CD14-positive monocyte (primary cell): ENCODE measurements around the gene FAM114A2. TPM values are rescaled to one million over a fixed set of nuclear protein-coding genes. Genes with fewer than 3 reads are reported as not detected.
"Not testable (repeated sequence)": the region's sequence is repeated elsewhere in the genome, so short reads cannot be mapped to it uniquely, and the experiment has no call there.

Source experiments
- DNase-seq, 3 donors: peaks; one replicate each; pipeline ENCODE4 v3.0.0-alpha.2; 2011 to 2022
- H2AFZ ChIP-seq: 2 replicates; pipeline ENCODE4 v1.6.0; 2012; ENCODE audit warnings: mild to moderate bottlenecking, low read depth, low read length, inconsistent platforms; ENCODE audit not compliant: insufficient read depth, poor library complexity, severe bottlenecking
- H3K27ac ChIP-seq, 2 donors: 1 replicate in 1 of 2; 2 replicates in 1 of 2; pipeline ENCODE4 v1.5.1; 2012 to 2013; ENCODE audit warnings: low read length in 2 of 2, control low read depth in 1 of 2, inconsistent platforms in 1 of 2, low read depth in 1 of 2, mild to moderate bottlenecking in 1 of 2
- H3K27me3 ChIP-seq, 2 donors: one replicate each; pipeline versions ENCODE4 v1.6.0 to v1.6.1; 2011 to 2013; ENCODE audit warnings: low read length in 2 of 2; ENCODE audit not compliant: control insufficient read depth in 2 of 2, insufficient read depth in 2 of 2
- H3K36me3 ChIP-seq, 2 donors: replicated peaks in 1 of 2; 1 replicate in 1 of 2; 2 replicates in 1 of 2; pipeline versions ENCODE4 v1.5.1 to v1.6.1; 2012 to 2013; ENCODE audit warnings: low read length in 2 of 2, control low read depth in 1 of 2, inconsistent platforms in 1 of 2, mild to moderate bottlenecking in 1 of 2; ENCODE audit not compliant: insufficient read depth in 2 of 2, control insufficient read depth in 1 of 2
- H3K4me1 ChIP-seq, 2 donors: 1 replicate in 1 of 2; 2 replicates in 1 of 2; pipeline versions ENCODE4 v1.5.1 to v1.6.1; 2012 to 2013; ENCODE audit warnings: low read length in 2 of 2, control low read depth in 1 of 2, inconsistent platforms in 1 of 2, mild to moderate bottlenecking in 1 of 2, moderate library complexity in 1 of 2; ENCODE audit not compliant: insufficient read depth in 2 of 2, control insufficient read depth in 1 of 2
- H3K4me2 ChIP-seq: replicated peaks from 2 replicates; pipeline ENCODE3; 2012; ENCODE audit warnings: low read length, moderate library complexity, mild to moderate bottlenecking; ENCODE audit not compliant: poor library complexity, severe bottlenecking; ENCODE audit errors: extremely low read depth
- H3K4me3 ChIP-seq, 3 experiments: fragments of 200-600 bp in 1 of 3; sonication (generic) in 1 of 3; replicated peaks in 1 of 3; 1 replicate in 2 of 3; 2 replicates in 1 of 3; pipeline ENCODE4 v1.5.1; 2011 to 2013; ENCODE audit warnings: low read length in 3 of 3, mild to moderate bottlenecking in 3 of 3, control low read depth in 2 of 3, low read depth in 2 of 3, inconsistent platforms in 1 of 3, moderate library complexity in 1 of 3
- H3K79me2 ChIP-seq: 2 replicates; pipeline ENCODE4 v1.6.0; 2012; ENCODE audit warnings: mild to moderate bottlenecking, control low read depth, inconsistent platforms, low read length, moderate library complexity; ENCODE audit not compliant: insufficient read depth
- H3K9ac ChIP-seq: 2 replicates; pipeline ENCODE4 v1.6.0; 2017; ENCODE audit warnings: low read length, mild to moderate bottlenecking; ENCODE audit not compliant: insufficient read depth, poor library complexity, severe bottlenecking
- H3K9me3 ChIP-seq, 2 donors: replicated peaks in 1 of 2; 1 replicate in 1 of 2; 2 replicates in 1 of 2; pipeline versions ENCODE4 v1.5.1 to v1.6.1; 2012 to 2013; ENCODE audit warnings: low read length in 2 of 2, control low read depth in 1 of 2; ENCODE audit not compliant: control insufficient read depth in 1 of 2, insufficient read depth in 1 of 2
- H4K20me1 ChIP-seq: 2 replicates; pipeline ENCODE4 v1.6.0; 2012; ENCODE audit warnings: mild to moderate bottlenecking, low read length, control low read depth, moderate library complexity; ENCODE audit not compliant: insufficient read depth
- H3K27ac Mint-ChIP-seq, 7 donors: one replicate each; pipeline ENCODE4 v1.8.0; 2020; ENCODE audit warnings: mild to moderate bottlenecking in 7 of 7, mixed read lengths in 7 of 7, moderate library complexity in 6 of 7, inconsistent platforms in 2 of 7
- H3K27me3 Mint-ChIP-seq, 3 donors: one replicate each; pipeline ENCODE4 v1.8.0; 2021 to 2022; ENCODE audit warnings: low read depth in 3 of 3, mild to moderate bottlenecking in 3 of 3, mixed read lengths in 3 of 3, moderate library complexity in 3 of 3, inconsistent platforms in 1 of 3
- H3K36me3 Mint-ChIP-seq, 2 donors: one replicate each; pipeline ENCODE4 v1.8.0; 2020; ENCODE audit warnings: mixed read lengths in 2 of 2, inconsistent platforms in 1 of 2, mild to moderate bottlenecking in 1 of 2
- H3K4me1 Mint-ChIP-seq: one replicate; pipeline ENCODE4 v1.8.0; 2020; ENCODE audit warnings: mild to moderate bottlenecking, mixed read lengths
- H3K4me3 Mint-ChIP-seq, 2 donors: one replicate each; pipeline ENCODE4 v1.8.0; 2020; ENCODE audit warnings: mild to moderate bottlenecking in 2 of 2, mixed read lengths in 2 of 2, moderate library complexity in 1 of 2
- H3K9me3 Mint-ChIP-seq, 7 donors: one replicate each; pipeline ENCODE4 v1.8.0; 2020 to 2022; ENCODE audit warnings: mixed read lengths in 7 of 7, mild to moderate bottlenecking in 6 of 7, moderate library complexity in 6 of 7, inconsistent platforms in 2 of 7
- WGBS: methylation state at CpG from one replicate; pipeline ENCODE4 v1.1.5; 2013; ENCODE audit warnings: missing lambda C conversion rate; ENCODE audit not compliant: insufficient coverage; 5-methylcytosine and 5-hydroxymethylcytosine counted together
- intact Hi-C, 2 donors: fragments of 100-400 bp; cut with micrococcal nuclease; formaldehyde crosslinking; loops; one replicate each; pipeline versions ENCODE4 v1.15.0 to v1.15.1; 2023
- polyA plus RNA-seq, 3 donors: library from polyadenylated mRNA; depleted of rRNA in 1 of 3; unstranded in 2 of 3; stranded (reverse) in 1 of 3; fragments of 300-500 nt in 2 of 3; fragments of >200 nt in 1 of 3; fragmentation: Illumina TruSeq in 2 of 3; gene quantifications; 1 replicate in 2 of 3; 2 replicates in 1 of 3; pipeline ENCODE4 v1.2.3, GENCODE V29; 2012 to 2021
- TF ChIP-seq, protein P1 (sequence below): fragments of 200-600 bp; IDR thresholded peaks from one replicate; pipeline ENCODE4 v1.8.0; 2022; ENCODE audit warnings: antibody characterized with exemption, mild to moderate bottlenecking

Gene FAM114A2
- polyA plus RNA-seq, 3 donors = 6.7 to 18.4 (median 15.6) TPM

DNA sequence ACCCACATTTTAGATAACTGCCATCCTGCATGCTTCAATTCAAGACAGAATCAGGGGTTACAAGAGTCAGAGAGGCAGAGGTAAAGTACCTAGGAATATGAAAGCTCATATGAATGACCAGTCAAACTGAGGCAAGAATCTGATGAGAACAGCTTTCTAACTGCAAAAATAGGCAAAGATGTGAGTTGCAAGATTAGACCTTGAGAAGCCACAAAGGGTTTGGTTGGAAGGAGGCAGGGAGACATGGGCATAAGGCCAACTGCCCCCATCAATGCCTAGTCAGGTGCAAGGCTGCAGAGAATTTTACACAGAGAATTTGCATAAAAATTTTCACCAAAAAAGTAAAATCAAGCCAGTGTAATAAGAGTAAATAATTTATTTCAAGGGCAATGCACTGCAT is 12.8 kb downstream of the FAM114A2 start:
- TF ChIP-seq, protein P1, sequence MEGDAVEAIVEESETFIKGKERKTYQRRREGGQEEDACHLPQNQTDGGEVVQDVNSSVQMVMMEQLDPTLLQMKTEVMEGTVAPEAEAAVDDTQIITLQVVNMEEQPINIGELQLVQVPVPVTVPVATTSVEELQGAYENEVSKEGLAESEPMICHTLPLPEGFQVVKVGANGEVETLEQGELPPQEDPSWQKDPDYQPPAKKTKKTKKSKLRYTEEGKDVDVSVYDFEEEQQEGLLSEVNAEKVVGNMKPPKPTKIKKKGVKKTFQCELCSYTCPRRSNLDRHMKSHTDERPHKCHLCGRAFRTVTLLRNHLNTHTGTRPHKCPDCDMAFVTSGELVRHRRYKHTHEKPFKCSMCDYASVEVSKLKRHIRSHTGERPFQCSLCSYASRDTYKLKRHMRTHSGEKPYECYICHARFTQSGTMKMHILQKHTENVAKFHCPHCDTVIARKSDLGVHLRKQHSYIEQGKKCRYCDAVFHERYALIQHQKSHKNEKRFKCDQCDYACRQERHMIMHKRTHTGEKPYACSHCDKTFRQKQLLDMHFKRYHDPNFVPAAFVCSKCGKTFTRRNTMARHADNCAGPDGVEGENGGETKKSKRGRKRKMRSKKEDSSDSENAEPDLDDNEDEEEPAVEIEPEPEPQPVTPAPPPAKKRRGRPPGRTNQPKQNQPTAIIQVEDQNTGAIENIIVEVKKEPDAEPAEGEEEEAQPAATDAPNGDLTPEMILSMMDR = no peak
- Histone ChIP-seq H3K27me3 (no peaks in the 10 kb centered on the region), H3K4me1 (no peaks in the 10 kb centered on the region), H3K36me3 (peaks cover 32 to 60% of the 10 kb centered on the region in 2 donors), H3K27ac (no peak overlapping the region), H3K4me2 (no peak overlapping the region), H3K4me3 (no peak overlapping the region), H3K79me2 (no peaks in the 10 kb centered on the region), H2AFZ (no peak overlapping the region), H3K9ac (no peak overlapping the region), H4K20me1 (no peaks in the 10 kb centered on the region), H3K9me3 (no peaks in the 10 kb centered on the region)
- H3K9me3 Mint-ChIP-seq = peaks cover 0 to 3% (median 0%) of the 10 kb centered on the region in 7 donors
- no peak overlapping the region for H3K27ac Mint-ChIP-seq
- intact Hi-C loops = no loop called here
- no peak overlapping the region for H3K4me3 Mint-ChIP-seq
- no peaks in the 10 kb centered on the region for H3K4me1 Mint-ChIP-seq
- H3K27me3 Mint-ChIP-seq = no peaks in the 10 kb centered on the region
- H3K36me3 Mint-ChIP-seq = peaks cover 50 to 64% of the 10 kb centered on the region in 2 donors
- DNase-seq = no peak

DNA sequence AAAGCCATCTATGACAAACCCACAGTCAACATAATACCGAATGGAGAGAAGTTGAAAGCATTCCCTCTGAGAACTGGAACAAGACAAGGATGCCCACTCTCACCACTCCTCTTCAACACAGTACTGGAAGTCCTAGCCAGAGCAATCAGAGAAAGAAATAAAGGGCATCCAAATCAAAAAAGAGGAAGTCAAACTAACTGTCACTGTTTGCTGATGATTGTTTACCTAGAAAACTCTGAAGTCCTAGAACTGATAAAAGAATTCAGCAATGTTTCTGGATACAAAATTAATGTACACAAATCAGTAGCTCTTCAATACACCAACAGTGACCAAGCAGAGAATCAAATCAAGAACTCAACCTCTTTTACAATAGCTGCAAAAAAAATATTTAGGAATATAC is 19.8 kb downstream of the FAM114A2 start:
- intact Hi-C loops, H4K20me1 ChIP-seq, H3K4me3 ChIP-seq, H3K4me1 ChIP-seq, H3K9ac ChIP-seq, H3K4me2 ChIP-seq, H3K27me3 ChIP-seq, H3K4me3 Mint-ChIP-seq, H3K27me3 Mint-ChIP-seq, H3K27ac Mint-ChIP-seq, DNase-seq, H2AFZ ChIP-seq, H3K79me2 ChIP-seq, H3K4me1 Mint-ChIP-seq, H3K9me3 ChIP-seq, H3K27ac ChIP-seq, H3K9me3 Mint-ChIP-seq: not testable (repeated sequence)
- peaks cover 9 to 42% of the 10 kb centered on the region in 2 donors for H3K36me3 ChIP-seq
- no CpG with 5 or more reads among the region's 1 CpG for WGBS
- H3K36me3 Mint-ChIP-seq = peaks cover 71 to 83% of the 10 kb centered on the region in 2 donors
